Left lobe of liver (tissue), 1 donor: Measurements from ENCODE around the gene NPC2. TPM values are rescaled to one million over a fixed set of nuclear protein-coding genes. Genes with fewer than 3 reads are reported as not detected.

Experiments used
- total RNA-seq: library from RNA; stranded (reverse); gene quantifications from one replicate; pipeline ENCODE4 v1.2.1, GENCODE V29; 2021
- donor health status: DM: no; HTN: yes; CAD: no.

Gene NPC2
- total RNA-seq, 1 donor from 2014 or later: 35.4 TPM

Other genes with a start within 250 kb of the NPC2 start
- 39.7 TPM for gene ABCD4, start 190.4 kb downstream of the NPC2 start, total RNA-seq
- 0.08 TPM for gene VRTN, start 144.8 kb downstream of the NPC2 start, total RNA-seq
- not detected for gene SYNDIG1L, start 67.1 kb downstream of the NPC2 start, total RNA-seq
- gene ISCA2, start 460 bp upstream of the NPC2 start, total RNA-seq: 10.0 TPM
- gene LTBP2, start 118.9 kb upstream of the NPC2 start, total RNA-seq: 1.1 TPM
- gene AREL1, start 219.8 kb upstream of the NPC2 start, total RNA-seq: 18.4 TPM
- 17.3 TPM for gene FCF1, start 219.8 kb upstream of the NPC2 start, total RNA-seq